HG03095 (cell line): ENCODE measurements around the gene TTYH1.

Source experiments
- ATAC-seq: cut with Tn5 transposase; IDR thresholded peaks from one replicate; pipeline ENCODE4 v1.9.1; 2021; ENCODE audit warnings: moderate library complexity; ENCODE audit not compliant: unreplicated experiment

TTYH1 gene

DNA sequence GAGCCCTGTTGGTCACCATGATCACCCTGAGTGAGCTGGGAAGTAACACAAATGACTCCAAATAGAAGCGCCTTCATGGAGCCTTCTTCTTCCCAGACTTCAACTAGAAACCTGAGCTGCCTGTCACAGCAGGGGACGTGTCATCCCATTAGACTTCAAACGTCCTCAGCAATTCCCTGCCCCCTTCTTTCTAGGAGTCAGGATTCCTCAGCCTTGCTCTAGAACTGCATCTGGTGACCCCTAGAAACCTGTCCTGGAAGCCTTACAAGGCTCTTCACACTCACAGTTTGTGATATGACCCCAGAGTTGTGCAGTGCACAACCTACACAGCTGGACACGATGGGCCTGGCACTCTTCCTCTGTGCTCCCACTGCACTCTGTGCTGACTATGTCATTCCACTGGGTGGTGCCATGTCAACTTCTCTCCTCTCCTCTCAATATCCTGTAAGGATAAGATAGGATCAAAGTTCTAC, 23.6 kb upstream of the TTYH1 start:
- no peak for ATAC-seq

DNA sequence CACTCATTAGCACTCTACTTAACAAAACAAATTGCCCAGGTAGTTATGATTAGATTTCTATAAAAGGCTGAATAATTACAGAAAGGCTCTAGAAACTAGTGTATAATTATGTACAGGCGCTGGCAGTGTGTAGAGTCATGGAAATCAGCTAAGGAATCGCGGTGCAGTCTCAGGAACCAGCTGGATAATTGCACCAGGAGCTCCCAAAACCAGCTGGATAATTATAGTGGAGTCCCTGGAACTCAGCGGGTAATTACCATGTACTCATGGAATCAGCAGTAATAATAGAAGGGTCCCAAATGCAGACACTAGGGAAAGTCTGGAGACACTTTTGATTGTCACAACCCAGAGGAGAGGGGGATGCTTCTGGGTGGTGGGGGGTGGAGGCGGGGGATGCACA, 23.2 kb upstream of the TTYH1 start:
- ATAC-seq = no peak

DNA sequence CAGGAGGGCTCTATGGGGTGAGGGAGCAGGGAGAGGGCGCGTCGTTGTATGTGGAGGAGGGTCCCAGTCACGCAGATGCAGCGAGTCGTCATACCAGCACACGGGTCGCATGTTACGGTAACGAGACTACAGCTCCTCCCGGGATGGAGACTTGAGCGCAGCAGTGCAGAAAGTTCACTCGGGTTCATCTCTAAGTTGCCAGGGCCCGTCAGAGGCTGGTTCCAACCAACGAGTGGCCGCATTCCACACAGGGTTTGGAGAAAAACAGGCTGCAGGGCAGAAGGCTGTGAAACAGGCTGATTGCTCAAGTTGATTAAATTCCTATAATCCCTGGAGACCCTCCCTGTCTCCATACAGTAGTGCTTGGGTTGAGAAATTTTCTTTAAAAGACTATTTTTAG, 21.9 kb upstream of the TTYH1 start:
- ATAC-seq = no peak

DNA sequence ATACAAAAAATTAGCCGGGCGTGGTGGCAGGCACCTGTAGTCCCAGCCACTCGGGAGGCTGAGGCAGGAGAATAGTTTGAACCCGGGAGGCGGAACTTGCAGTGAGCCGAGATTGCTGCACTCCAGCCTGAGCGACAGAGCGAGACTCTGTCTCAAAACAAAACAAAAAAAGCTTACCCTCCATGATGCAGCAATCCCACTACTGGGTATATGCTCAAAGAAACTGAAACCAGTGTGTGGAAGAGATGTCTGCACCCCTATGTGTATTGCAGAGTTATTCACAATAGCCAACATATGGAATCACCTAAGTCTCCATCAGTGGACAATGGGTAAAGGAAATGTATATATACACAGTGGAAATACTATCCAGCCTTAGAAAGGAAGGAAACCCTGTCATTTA, 19.6 kb upstream of the TTYH1 start:
- no peak for ATAC-seq

DNA sequence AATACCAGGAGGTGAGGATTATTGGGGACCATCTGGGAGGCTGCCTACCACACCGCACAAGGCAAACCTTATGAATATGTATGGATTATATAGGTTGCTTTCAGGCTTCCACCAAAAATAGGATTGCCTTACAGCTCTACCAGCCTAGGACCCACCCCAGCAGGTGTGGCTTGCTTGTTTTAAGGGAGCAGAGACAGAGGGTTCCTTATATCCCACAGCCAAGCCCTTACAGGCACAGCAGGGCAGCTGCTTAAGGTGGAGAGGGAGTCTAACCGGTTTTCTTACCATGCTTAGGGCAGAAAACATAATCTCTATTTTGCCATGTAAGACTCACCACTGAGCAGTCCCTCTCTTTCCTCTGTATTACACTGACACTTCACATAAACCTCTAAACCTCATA, 16.1 kb upstream of the TTYH1 start:
- no peak for ATAC-seq

DNA sequence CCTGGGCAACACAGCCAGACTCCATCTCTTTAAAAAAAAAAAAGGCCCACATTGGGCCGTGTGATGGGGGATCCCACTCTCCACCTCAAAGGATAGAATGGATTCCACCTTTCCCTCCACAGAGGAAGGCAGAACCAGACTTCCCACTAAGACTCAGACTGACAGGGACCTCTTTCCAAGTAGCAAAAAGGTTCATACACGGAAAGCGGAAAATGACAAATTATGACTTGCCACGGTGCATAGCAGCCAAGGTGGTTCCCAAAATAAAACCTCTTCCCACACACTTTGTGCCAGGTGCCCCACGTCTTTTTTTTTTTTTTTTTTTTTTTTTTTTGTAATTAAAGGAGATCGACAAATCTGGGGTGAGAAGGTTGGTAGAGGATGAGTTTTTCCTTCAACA, 14.4 kb upstream of the TTYH1 start:
- no peak for ATAC-seq

DNA sequence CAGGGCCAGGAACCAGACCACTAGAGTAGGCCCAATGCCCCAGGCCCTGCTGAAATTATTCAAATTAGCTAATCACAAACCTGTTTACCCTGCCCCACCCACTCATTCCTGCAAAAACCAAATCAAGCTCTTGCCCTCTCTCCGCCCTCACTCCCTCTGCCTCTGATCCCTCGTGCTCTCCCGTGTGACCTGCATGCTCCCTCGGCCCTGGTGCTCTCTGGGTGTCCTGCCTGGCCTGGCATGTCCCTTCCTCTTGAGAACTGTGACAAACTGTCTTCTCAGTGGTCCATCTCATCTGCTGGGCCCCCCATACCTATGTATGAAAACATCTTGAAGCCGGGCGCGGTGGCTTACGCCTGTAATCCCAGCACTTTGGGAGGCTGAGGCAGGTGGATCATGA, 12.2 kb upstream of the TTYH1 start:
- no peak for ATAC-seq

DNA sequence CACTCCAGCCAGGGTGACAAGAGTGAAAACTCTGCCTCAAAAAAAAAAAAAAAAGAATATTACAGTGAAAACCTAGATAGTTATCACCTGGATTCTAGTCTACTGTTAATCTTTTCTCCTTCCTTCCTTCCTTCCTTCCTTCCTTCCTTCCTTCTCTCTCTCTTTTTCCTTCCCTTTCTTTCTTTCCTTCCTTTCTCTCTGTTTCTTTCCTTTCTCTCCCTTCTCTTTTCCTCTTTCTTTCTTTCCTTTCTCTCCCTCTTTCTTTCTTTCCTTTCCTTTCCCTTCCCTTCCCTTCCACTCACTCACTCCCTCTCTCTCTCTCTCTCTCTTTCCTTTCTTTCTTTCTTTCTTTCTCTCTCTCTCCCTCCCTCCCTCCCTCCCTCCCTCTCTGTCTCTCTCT, 9.6 kb upstream of the TTYH1 start:
- ATAC-seq = no peak

DNA sequence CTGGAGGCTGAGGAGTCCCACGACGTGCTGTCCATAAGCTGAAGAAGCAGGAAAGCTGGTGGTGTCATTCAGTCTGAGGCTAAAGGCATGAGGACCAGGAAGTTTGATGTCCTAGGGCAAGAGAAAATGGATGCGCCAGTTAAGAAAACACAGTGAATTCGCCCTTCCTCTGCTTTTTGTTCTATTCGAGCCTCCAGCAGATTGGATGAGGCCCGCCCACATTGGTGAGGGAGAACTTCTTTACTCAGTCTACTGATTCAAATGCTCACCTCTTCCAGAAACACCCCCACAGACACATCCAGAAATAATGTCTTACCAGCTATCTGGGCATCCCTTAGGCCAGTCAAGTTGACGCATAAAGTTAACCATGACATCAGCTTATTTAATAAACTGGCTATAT, 7.5 kb upstream of the TTYH1 start:
- no peak for ATAC-seq

DNA sequence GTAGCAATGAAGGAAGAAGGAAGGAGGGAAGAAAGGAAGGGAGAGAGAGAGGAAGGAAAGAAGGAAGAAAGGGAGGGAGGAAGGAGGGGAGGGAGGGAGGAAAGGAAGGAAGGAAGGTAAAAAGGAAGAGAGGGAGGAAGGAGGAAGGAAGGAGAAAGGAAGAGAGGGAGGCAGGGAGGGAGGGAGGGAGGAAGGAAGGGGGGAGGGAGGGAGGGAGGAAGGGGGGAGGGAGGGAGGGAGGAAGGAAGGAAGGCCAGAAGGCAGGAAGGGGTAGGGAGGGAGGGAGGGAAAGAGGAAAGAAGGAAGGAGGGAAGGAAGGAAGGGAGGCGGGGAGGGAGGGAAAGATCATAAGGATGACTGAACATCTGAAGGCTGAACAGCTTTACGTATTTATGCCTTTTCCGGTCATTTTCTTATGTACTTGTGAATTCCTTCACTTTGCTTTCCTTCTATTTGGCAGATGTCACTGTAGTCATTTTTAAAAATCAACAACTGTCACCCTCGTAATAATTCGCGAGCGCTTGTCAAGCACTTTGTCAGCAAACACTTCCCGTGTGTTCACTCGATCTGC, 6.7 kb upstream of the TTYH1 start:
- ATAC-seq = no peak

DNA sequence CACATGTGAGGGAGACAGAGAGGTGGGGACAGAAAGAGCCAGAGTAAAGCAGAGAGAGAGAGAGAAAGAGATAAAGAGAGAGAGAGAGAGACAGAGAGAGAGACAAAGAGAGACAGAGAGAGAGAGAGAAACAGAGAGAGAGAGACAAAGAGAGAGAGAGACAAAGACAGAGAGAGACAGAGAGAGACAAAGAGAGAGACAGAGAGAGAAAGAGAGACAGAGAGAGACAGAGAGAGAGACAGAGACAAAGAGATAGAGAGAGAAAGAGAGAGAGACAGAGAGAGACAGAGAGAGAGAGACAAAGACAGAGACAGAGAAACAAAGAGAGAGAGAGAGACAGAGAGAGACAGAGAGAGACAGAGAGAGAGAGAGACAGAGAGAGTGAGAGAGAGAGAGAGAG, 4.2 kb upstream of the TTYH1 start:
- ATAC-seq = no peak

DNA sequence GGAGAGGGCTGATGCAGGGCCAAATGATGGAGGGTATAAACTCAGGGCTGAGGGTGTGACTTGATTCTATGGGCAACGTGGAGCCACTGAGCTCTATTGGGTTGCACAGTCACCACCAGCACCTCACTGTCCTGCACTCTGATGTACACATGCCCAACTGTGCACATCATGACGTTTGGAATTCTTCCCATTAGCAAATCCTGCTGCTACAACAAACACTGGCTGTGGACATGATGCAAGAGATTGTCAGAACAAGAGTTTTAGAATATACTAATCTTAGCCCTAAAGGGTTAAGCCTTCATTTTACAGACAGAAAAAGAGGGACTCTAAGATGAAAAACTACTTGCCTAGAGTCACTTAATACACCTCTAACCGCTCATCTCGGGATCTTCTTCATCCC, 2.4 kb upstream of the TTYH1 start:
- no peak for ATAC-seq

DNA sequence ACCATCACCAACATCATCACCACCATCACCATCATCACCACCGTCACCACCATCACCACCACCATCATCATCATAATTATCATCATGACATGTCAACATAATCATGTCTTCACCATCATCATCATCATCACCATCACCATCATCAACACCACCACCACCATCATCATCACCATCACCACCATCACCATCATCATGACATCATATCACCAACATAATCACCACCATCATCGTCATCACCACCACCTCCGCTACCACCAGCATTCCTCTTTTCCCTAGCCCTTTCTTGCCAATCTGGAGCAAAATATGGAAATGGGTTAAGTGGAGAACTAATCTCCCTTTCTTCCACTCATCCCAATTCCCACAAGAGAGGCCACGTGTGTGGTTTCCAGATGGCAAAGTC, 1.1 kb upstream of the TTYH1 start:
- no peak for ATAC-seq

DNA sequence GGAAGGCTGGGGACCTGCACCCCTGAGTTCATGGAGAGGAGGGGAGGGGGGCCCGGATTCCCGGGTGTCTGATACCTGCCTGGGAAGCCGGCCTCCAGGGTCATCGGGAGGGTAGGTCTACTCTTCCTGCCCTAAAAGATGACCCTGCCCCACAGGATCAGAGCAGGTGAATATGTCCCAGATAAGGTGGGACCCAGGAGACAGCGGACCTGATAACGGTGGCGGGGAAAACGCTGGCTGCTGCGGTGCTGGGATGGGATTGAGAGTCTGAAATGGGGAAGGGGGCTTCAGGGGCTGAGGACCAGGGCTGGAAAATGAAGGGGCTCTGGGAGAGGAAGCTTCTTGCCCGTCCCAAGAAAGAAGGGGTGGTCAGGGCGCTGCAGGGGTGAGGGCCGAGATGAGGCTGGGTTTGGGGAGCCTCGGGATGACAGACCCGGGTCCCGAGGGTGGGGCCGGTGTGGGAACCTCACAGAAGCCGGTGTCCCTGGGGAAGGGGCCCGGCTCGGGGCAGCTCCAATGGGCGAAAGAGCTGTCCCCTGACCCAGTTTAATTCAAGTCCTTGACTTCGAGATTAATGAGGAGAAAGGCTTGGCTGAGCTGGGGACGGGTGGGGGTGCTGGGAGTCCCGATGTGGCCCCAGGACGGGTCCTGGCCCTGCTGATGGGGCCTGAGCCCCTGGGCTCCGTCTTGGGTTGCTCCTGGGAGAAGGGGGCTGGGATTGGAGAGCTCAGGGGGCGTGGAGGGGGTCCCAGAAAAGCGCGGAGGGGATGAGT, 823 bp downstream of the TTYH1 start:
- no peak for ATAC-seq

DNA sequence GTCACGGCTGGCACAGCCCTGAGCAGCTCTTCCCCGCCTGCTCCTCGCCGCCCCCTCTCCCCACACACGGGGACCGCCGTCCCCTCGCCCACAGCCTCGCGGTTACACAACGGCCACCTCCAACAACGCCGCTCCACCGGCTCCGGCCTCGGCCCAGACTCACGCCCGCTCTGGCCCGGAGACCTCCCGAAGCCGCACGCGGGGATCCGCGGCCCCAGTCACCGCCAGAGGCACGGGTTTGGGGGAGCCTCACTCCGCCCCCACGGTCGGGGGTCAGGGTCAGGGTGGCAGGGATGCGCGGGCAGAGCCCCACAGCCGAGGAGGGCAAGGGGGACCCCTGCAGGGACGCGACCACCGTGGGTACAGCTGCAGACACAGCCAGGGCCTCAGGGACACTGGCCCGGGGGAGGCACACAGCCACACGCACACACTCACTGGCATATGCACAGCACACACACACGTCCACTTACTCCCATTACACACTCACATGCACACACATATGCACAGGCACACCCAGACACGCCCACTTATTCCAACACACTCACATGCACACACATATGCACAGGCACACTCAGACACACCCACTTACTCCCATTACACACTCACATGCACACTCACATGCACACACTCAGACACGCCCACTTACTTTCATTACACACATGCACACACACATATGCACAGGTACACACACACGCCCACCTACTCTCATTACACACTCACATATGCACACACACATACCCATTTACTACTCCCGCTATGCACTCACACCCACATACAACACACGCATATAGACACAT, 1.6 kb downstream of the TTYH1 start:
- no peak for ATAC-seq

DNA sequence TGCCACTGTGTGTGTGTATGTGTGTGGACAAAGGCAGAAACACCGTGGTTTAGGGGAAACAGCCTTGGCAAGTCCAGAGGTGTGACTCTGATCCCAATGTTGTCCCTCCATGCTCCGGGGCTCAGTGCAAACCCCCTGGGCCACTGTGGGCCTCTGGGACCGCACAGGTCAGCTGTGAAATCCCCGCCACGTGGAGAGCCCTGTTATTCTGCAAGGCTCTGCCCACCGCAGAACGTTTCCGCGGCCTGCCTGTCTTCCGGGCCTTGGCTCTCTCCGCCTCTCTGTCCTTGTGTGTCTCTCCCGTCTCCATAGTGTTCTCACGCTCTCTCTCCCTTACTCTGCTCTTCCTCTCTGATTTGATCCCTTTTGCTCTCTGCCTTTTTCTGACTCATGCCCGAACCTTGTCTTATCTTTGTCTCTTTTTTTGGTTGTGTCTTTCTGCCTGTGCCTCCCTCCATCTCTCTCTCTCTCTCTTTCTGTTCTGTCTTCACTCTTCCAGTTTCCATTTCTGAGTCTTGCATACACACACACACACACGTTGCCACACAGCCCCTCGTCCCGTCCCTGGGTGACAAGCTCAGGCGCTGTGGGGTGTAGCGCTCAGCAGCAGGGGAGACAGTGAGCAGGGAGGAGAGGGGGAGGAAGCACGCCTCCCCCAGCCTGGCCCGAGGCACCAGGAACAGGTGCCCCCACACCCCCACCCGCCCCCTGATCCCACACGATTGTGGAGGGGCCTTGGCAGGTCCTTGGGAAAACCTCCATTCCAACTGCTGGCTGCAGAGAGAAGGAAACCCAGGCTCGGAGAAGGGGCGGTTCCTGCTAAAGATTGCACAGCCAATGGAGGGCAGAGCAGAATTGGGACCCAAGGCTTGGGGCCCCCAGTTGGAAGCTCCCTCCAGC, 3.0 kb downstream of the TTYH1 start:
- ATAC-seq = no peak

DNA sequence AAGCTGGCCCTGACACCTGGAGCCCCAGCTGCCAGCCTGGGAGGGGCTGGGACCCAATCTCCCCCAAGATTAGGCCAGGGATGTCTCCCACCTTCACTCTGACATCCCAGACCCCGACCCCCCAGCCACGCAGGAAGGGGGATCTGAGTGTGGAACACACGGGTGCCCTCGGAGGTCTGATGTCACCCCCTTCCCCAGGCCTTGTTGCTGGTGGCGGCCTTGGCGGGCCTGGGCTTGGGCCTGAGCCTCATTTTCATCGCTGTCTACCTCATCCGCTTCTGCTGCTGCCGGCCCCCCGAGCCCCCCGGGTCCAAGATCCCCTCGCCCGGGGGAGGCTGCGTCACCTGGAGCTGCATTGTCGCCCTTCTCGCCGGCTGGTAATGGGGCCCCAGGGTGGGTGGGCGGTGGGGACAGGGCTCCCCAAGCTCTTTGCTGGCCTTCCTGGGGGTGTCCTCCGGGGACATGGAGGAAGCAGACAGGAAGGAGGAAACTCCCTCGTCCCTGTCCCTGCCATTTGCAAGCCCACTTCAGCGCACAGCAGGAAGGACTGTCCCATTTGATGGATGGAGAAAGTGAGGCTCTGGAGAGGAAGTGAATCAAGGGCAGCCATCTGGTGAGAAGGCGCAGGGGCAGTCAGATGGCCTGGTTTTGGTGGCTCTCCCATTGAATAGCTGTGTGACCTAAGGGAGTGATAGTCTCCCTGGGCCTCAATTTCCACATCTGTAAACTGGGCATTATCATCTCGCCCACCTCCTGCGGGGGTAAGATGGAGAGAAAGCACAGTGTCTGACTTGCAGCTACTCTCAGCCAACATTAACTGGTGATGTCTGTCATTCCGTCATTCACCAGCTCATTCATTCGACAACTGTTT, 3.9 kb downstream of the TTYH1 start:
- no peak for ATAC-seq

DNA sequence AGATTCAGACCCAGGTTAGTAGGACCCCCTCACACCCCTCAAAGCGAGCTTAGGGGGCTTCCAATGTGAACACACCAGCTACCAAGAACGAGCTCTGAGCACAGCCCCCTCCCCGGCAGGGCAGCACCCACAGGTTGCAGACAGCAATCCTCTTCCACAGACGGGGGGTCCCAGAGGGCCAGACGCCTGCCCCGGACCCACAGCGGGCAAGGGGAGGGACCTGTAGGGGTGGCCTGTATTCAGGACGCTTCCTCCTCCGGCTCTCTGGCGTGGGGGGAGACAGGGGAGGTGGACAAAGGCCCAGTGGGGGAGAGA, 4.8 kb downstream of the TTYH1 start:
- no peak for ATAC-seq

DNA sequence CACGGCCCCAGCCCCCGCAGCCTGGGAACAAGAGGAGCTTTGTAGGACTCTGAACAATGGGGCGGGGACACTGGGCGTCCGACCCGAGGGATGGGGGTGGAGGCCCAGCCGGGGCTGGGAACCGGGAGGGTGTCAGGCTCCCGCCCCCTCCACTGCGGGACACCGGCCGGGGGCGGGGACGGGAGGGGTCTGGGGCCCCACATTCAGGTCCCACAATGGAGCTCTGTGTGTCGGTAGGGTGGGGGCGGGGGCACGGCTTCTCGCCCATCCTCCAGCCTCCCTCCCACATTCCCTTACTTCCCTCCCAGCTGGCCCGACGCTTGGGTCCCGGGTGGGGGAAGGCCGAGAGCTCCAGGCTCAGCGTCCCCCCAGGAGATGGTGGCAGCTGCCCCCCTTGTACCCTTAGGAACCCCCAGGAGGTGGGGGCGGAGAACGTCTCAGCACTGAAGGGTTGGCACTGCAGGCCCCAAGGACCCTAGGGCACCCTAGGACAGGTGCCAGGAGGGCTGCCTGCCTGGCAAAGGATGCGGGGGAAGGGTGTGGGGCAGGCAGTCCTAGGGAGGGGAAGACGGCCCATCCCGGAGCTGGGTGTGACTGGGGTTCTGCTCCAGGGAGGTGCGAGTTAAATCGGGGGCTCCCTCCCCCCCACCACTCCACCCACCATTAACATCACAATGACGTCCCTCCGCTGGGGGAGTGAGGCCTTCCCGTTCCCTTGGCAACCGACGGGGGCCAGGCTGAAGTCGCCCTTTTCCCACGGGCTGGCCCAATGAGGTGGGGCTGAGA, 5.3 kb downstream of the TTYH1 start:
- no peak for ATAC-seq

DNA sequence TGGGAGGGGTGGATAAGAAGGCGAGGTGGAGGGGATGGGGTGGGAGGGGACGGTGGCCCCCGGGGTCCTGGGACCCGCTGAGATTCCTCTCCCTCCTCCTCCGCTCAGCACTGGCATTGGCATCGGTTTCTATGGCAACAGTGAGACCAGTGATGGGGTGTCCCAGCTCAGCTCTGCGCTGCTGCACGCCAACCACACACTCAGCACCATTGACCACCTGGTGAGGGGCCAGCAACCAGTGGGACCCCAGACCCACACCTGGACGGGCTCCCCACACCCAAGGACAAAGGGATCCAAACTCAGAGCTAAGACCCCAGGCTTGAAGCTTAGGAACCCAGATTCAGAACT, 5.9 kb downstream of the TTYH1 start:
- ATAC-seq = no peak
